ENCODE measurements around the gene DAG1. TPM values are rescaled to one million over a fixed set of nuclear protein-coding genes. Genes with fewer than 3 reads are reported as not detected.

DAG1 gene
- total and polyA plus RNA-seq, 11 donors, result 39.9 to 218 (median 140) TPM

- no peak overlapping the region for H3K4me3 ChIP-seq
- H3K4me1 ChIP-seq, result no peaks in the 10 kb centered on the region
- WGBS, 4 donors, result 29 to 63% (median 51%) methylated on average over 2 of the region's 2 CpGs
- DNase-seq (no peak), ATAC-seq (no peak)
- intact Hi-C loops (cut with DNase I), result no loop called here
- H3K9me3 ChIP-seq, result no peaks in the 10 kb centered on the region
- no peaks in the 10 kb centered on the region for H3K36me3 ChIP-seq
- no peaks in the 10 kb centered on the region for H3K27me3 ChIP-seq
- TF ChIP-seq POLR2A (IDR thresholded peaks at IDR 0.05) (no peak), CTCF (IDR thresholded peaks at IDR 0.05) (no peak)
- H3K27ac ChIP-seq, result no peak overlapping the region
Observed at GRCh38 chr3:49567406-49567805, 97.3 kb downstream of the DAG1 start.

- no peak for ATAC-seq
- Histone ChIP-seq H3K9me3 (no peaks in the 10 kb centered on the region), H3K4me3 (no peak overlapping the region), H3K27ac (no peak overlapping the region), H3K4me1 (no peaks in the 10 kb centered on the region), H3K36me3 (no peaks in the 10 kb centered on the region), H3K27me3 (no peaks in the 10 kb centered on the region)
- DNase-seq, result no peak
- TF ChIP-seq CTCF (IDR thresholded peaks at IDR 0.05) (no peak), POLR2A (IDR thresholded peaks at IDR 0.05) (no peak)
- intact Hi-C loops (cut with DNase I), result no loop called here
Observed at GRCh38 chr3:49568965-49569364, 98.9 kb downstream of the DAG1 start.

- no peak for ATAC-seq
- intact Hi-C loops (cut with DNase I), result no loop called here
- TF ChIP-seq CTCF (IDR thresholded peaks at IDR 0.05) (no peak), POLR2A (IDR thresholded peaks at IDR 0.05) (no peak)
Observed at GRCh38 chr3:49570028-49570654, 100.1 kb downstream of the DAG1 start.

GRCh38 chr3:49582177-49582576, 112.1 kb downstream of the DAG1 start:
- no peak for TF ChIP-seq CTCF (IDR thresholded peaks at IDR 0.05)
- no peak for TF ChIP-seq POLR2A (IDR thresholded peaks at IDR 0.05)
- Histone ChIP-seq H3K9me3 (peaks cover 0 to 12% (median 0%) of the 10 kb centered on the region in 12 donors), H3K27me3 (no peaks in the 10 kb centered on the region), H3K27ac (no peak overlapping the region), H3K36me3 (no peaks in the 10 kb centered on the region), H3K4me1 (no peaks in the 10 kb centered on the region), H3K4me3 (no peak overlapping the region)
- intact Hi-C loops (cut with DNase I), result no loop called here
- no peak for ATAC-seq
- DNase-seq, result no peak

More at GRCh38 chr3:49570028-49570654, 100.1 kb downstream of the DAG1 start:
- Histone ChIP-seq H3K27me3 (no peaks in the 10 kb centered on the region), H3K9me3 (no peaks in the 10 kb centered on the region), H3K36me3 (no peaks in the 10 kb centered on the region), H3K4me1 (no peaks in the 10 kb centered on the region), H3K27ac (no peak overlapping the region), H3K4me3 (no peak overlapping the region)
- no peak for DNase-seq
- 50 to 71% (median 66%) methylated on average over 4 to 6 of the region's 6 CpGs for WGBS, 4 donors

Other genes starting within 250 kb of the DAG1 start
- gene C3orf62, start 193.0 kb upstream of the DAG1 start, total RNA-seq, result 1 to 10 TPM; 1.3 to 5.6 (median 2.9) TPM
- 1 to 10 TPM; 2.5 to 3.3 TPM for gene C3orf62, start 193.0 kb upstream of the DAG1 start, polyA plus RNA-seq
- gene USP4, start 130.2 kb upstream of the DAG1 start, total RNA-seq, result 10 to 100 TPM; 17.3 to 48.6 (median 37.2) TPM
- gene USP4, start 130.2 kb upstream of the DAG1 start, polyA plus RNA-seq, result 10 to 100 TPM; 24.3 to 27.8 TPM
- 100 to 1,000 TPM in 8 of 9 donors, 10 to 100 TPM in 1; 86.3 to 341 (median 124) TPM for gene GPX1, start 111.9 kb upstream of the DAG1 start, total RNA-seq
- gene GPX1, start 111.9 kb upstream of the DAG1 start, polyA plus RNA-seq, result 100 to 1,000 TPM; 174 to 189 TPM
- 100 to 1,000 TPM; 224 to 479 (median 291) TPM for gene RHOA, start 58.3 kb upstream of the DAG1 start, total RNA-seq
- 100 to 1,000 TPM; 106 to 406 TPM for gene RHOA, start 58.3 kb upstream of the DAG1 start, polyA plus RNA-seq
- gene TCTA, start 57.8 kb upstream of the DAG1 start, total RNA-seq, result 10 to 100 TPM; 13.2 to 25.3 (median 16.7) TPM
- gene TCTA, start 57.8 kb upstream of the DAG1 start, polyA plus RNA-seq, result 10 to 100 TPM; 13.1 to 19.1 TPM
- gene AMT, start 47.8 kb upstream of the DAG1 start, total RNA-seq, result 10 to 100 TPM; 10.3 to 39.9 (median 21.5) TPM
- gene AMT, start 47.8 kb upstream of the DAG1 start, polyA plus RNA-seq, result 10 to 100 TPM in 1 of 2 donors, 1 to 10 TPM in 1; 3.5 to 13.1 TPM
- gene NICN1, start 40.9 kb upstream of the DAG1 start, total RNA-seq, result 10 to 100 TPM in 7 of 9 donors, 1 to 10 TPM in 2; 4.7 to 21.0 (median 18.8) TPM
- 10 to 100 TPM in 1 of 2 donors, 1 to 10 TPM in 1; 8.2 to 11.8 TPM for gene NICN1, start 40.9 kb upstream of the DAG1 start, polyA plus RNA-seq
- gene BSN, start 84.2 kb downstream of the DAG1 start, total RNA-seq, result 1 to 10 TPM in 5 of 9 donors, under 1 TPM in 4; 0.12 to 1.6 (median 1.0) TPM
- under 1 TPM; 0.19 to 0.42 TPM for gene BSN, start 84.2 kb downstream of the DAG1 start, polyA plus RNA-seq
- gene APEH, start 204.1 kb downstream of the DAG1 start, total RNA-seq, result 100 to 1,000 TPM in 6 of 9 donors, 10 to 100 TPM in 3; 74.6 to 136 (median 105) TPM
- gene APEH, start 204.1 kb downstream of the DAG1 start, polyA plus RNA-seq, result 10 to 100 TPM; 18.3 to 84.9 TPM
- gene MST1, start 219.2 kb downstream of the DAG1 start, total RNA-seq, result 10 to 100 TPM in 1 of 9 donors, 1 to 10 TPM in 8; 1.8 to 29.4 (median 3.2) TPM
- gene MST1, start 219.2 kb downstream of the DAG1 start, polyA plus RNA-seq, result 1 to 10 TPM; 2.0 to 4.4 TPM
- gene RNF123, start 219.3 kb downstream of the DAG1 start, total RNA-seq, result 10 to 100 TPM; 44.6 to 61.4 (median 49.5) TPM
- gene RNF123, start 219.3 kb downstream of the DAG1 start, polyA plus RNA-seq, result 10 to 100 TPM; 27.7 to 28.5 TPM
- 1 to 10 TPM in 1 of 9 donors, under 1 TPM in 2, not detected in 6; 0.14 to 1.4 (median 0.40) TPM for gene AMIGO3, start 249.4 kb downstream of the DAG1 start, total RNA-seq
- gene AMIGO3, start 249.4 kb downstream of the DAG1 start, polyA plus RNA-seq, result under 1 TPM; 0.69 to 0.76 TPM